HEK293T (cell line): Measurements from ENCODE around the gene C2orf78.

Source experiments
- CTCF ChIA-PET: fragments of 350-600 bp; formaldehyde crosslinking; extraction: SDS; loops from one replicate; lab custom pipeline; 2021; ENCODE audit warnings: antibody characterized with exemption, inconsistent platforms; lab: Yijun Ruan, JAX
- POLR2A ChIA-PET: fragments of 350-600 bp; formaldehyde crosslinking; extraction: SDS; loops from one replicate; lab custom pipeline; 2020; ENCODE audit warnings: antibody characterized with exemption, inconsistent platforms; lab: Yijun Ruan, JAX
- DNase-seq: peaks from one replicate; pipeline ENCODE4 v3.0.0; 2012; ENCODE audit warnings: mixed read lengths; ENCODE audit errors: extremely low spot score
- ARNT ChIP-seq: fragments of 450-650 bp; IDR thresholded peaks from 2 replicates; pipeline ENCODE4 v1.6.1; 2017; ENCODE audit warnings: mild to moderate bottlenecking
- BHLHE40 ChIP-seq: fragments of 450-650 bp; IDR thresholded peaks from 2 replicates; pipeline ENCODE4 v1.6.1; 2016; ENCODE audit warnings: mild to moderate bottlenecking, moderate library complexity, borderline replicate concordance
- CTBP1 ChIP-seq: fragments of 450-650 bp; IDR thresholded peaks from 2 replicates; pipeline ENCODE4 v1.6.1; 2016; ENCODE audit warnings: borderline replicate concordance
- ELF4 ChIP-seq: fragments of 450-650 bp; IDR thresholded peaks from 2 replicates; pipeline ENCODE4 v1.6.1; 2017; ENCODE audit warnings: antibody characterized with exemption
- FOXA1 ChIP-seq: fragments of 450-650 bp; IDR thresholded peaks from 2 replicates; pipeline ENCODE4 v1.6.1; 2016; ENCODE audit warnings: mild to moderate bottlenecking
- FOXK2 ChIP-seq: fragments of 450-650 bp; IDR thresholded peaks from 2 replicates; pipeline ENCODE4 v1.6.1; 2016; ENCODE audit warnings: mild to moderate bottlenecking
- FOXM1 ChIP-seq: fragments of 450-650 bp; IDR thresholded peaks from 2 replicates; pipeline ENCODE4 v1.6.1; 2017; ENCODE audit warnings: mild to moderate bottlenecking, borderline replicate concordance
- HDGF ChIP-seq: fragments of 450-650 bp; IDR thresholded peaks from 2 replicates; pipeline ENCODE4 v1.6.1; 2017; ENCODE audit warnings: antibody characterized with exemption, borderline replicate concordance
- L3MBTL2 ChIP-seq: fragments of 450-650 bp; conservative IDR thresholded peaks from 2 replicates; pipeline ENCODE4 v1.6.1; 2016; ENCODE audit warnings: mild to moderate bottlenecking
- LEF1 ChIP-seq: fragments of 450-650 bp; IDR thresholded peaks from 2 replicates; pipeline ENCODE4 v1.6.1; 2017; ENCODE audit warnings: mild to moderate bottlenecking, borderline replicate concordance
- NFRKB ChIP-seq: fragments of 450-650 bp; IDR thresholded peaks from 2 replicates; pipeline ENCODE4 v1.6.1; 2016; ENCODE audit warnings: mild to moderate bottlenecking, moderate library complexity
- SP1 ChIP-seq: fragments of 450-650 bp; IDR thresholded peaks from 2 replicates; pipeline ENCODE4 v1.6.1; 2017
- SUZ12 ChIP-seq: fragments of 450-650 bp; IDR thresholded peaks from 2 replicates; pipeline ENCODE4 v1.6.1; 2016; ENCODE audit warnings: mild to moderate bottlenecking
- TARDBP ChIP-seq: fragments of 450-650 bp; IDR thresholded peaks from 2 replicates; pipeline ENCODE4 v1.6.1; 2016
- ZNF384 ChIP-seq: fragments of 450-650 bp; IDR thresholded peaks from 2 replicates; pipeline ENCODE4 v1.6.1; 2016
- TF ChIP-seq, protein P1 (sequence below): fragments of 450-650 bp; IDR thresholded peaks from 2 replicates; pipeline ENCODE4 v1.6.1; 2016

C2orf78 gene

DNA sequence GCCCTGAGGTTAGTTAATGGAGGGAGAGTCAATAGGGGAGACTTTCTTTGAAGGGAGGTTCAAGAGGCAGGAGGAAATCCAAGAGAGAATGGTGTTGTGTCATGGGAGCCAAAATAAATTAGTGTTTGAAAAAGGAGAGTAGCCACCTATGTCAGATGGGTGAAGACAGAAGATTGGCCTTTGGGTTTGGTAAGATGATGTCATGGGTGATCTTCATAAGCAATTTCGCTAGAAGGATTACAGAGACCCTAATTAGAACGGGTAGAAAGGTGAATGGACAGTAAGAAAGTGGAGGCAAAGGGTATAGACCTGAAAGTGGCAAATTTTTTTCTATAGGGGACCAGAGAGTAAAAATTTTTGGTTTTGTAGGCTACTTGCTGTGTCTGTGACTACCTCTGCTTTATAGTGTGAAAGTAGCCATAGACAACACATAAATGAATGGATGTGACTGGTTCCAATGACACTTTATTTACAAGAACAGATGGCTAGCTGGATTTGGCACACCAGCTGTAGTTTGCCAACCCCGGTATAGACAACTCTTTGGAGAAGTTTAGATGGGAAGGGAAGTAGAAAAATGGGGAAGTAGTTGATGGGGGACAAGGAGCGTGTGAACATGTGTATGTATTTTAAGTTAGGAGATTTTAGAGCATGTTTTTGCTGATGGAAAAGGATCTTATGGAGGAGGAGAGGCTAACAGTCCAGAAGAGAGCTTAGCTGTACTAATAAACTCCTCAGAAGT lies 54.0 kb downstream of the C2orf78 start:
- ChIA-PET POLR2A (interaction anchor here (0.8 to 1.9 kb wide), 2 partner anchors 10 to 305 kb away, joined by 3 to 7 read pairs; partner anchors contain the start of gene STAMBP), CTCF (no interaction called here)
- TF ChIP-seq HDGF: no peak
- no peak for TF ChIP-seq FOXA1
- TF ChIP-seq BHLHE40: no peak
- TF ChIP-seq, protein P1, sequence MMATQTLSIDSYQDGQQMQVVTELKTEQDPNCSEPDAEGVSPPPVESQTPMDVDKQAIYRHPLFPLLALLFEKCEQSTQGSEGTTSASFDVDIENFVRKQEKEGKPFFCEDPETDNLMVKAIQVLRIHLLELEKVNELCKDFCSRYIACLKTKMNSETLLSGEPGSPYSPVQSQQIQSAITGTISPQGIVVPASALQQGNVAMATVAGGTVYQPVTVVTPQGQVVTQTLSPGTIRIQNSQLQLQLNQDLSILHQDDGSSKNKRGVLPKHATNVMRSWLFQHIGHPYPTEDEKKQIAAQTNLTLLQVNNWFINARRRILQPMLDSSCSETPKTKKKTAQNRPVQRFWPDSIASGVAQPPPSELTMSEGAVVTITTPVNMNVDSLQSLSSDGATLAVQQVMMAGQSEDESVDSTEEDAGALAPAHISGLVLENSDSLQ: no peak
- no peak for TF ChIP-seq TARDBP
- TF ChIP-seq NFRKB: no peak
- TF ChIP-seq L3MBTL2: no peak
- TF ChIP-seq ZNF384: no peak
- TF ChIP-seq FOXM1: no peak
- TF ChIP-seq ARNT: no peak
- no peak for TF ChIP-seq SUZ12
- TF ChIP-seq ELF4: no peak
- no peak for TF ChIP-seq FOXK2
- no peak for TF ChIP-seq LEF1
- no peak for TF ChIP-seq CTBP1
- no peak for TF ChIP-seq SP1
- no peak for DNase-seq

DNA sequence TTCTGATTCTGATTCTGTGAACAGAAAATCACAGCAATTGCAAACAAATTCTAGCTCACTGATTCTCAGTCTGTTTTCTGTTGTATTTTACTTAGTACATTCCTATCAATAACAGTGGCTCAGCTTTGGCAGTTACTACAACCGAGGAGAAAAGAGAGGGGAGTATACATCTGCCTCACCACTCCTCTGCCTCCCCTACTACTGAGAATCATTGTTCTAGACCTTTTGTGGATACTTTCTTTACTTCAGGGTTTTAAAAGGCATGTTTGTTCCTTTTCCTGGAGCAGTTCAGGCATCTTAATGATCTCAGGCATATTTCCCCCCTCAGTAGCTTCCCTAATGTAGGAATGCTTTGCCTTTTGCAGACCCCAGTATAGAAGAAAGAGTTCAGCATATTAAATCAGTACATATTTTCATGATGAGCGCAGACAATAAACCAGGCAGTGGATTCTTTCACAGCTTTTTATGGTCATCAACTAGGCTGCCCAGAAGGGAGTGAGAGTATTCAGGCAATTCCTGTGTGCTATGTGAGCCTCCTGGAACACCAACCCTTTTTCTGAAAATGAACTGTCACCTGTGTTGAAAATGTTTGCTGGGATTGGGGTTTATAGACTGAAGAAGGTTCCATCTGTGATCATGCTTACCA lies 55.0 kb downstream of the C2orf78 start:
- no peak for DNase-seq
- TF ChIP-seq FOXK2 (no peak), LEF1 (no peak), SP1 (no peak), ZNF384 (no peak), FOXA1 (no peak), L3MBTL2 (no peak), BHLHE40 (no peak)
- ChIA-PET CTCF (no interaction called here), POLR2A (interaction anchor here (0.8 to 1.9 kb wide), 2 partner anchors 11 to 304 kb away, joined by 3 to 7 read pairs; partner anchors contain the start of gene STAMBP)

DNA sequence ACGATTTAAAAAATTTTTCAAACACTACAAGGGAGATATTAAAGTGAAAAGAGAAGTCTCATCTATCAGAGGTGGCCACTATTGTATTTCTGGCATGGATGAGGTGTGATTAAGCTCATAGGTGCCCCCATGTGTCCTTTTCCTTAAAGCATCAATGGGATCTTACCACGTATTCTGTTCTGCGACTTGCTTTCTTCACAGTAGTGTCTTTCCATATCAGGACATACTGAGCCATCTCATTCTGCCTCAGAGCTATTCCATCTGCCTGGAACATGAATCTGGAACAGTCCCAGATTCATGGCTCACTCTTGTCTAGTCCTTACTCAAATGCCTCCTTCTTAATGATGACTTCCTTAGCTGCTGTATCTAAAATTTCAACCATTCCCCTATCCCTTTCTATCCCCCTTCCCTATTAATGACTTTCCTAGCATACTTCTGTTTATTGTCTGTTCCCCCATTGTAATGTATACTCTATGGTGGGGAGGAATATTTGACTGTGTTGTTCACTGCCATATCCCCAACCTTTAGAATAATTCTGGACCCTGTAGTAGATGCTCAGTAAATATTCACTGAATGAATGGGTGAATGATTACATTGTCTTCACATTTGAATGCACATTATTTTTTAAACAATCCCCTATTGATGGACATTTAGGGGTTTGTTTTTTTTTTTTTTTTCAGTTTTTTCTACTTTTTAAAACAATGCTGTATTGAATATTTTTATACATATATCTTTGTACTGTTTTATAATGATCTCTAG lies 55.8 kb downstream of the C2orf78 start:
- CTCF ChIA-PET: no interaction called here
- POLR2A ChIA-PET: interaction anchor here (1.9 kb wide), 1 partner anchor 12 kb away, joined by 7 read pairs; the partner anchor contains the start of gene STAMBP
- DNase-seq: no peak
- no peak for TF ChIP-seq ARNT
- TF ChIP-seq FOXA1: no peak
- no peak for TF ChIP-seq TARDBP
- TF ChIP-seq LEF1: no peak
- TF ChIP-seq, protein P1: no peak
- no peak for TF ChIP-seq FOXM1
- TF ChIP-seq ZNF384: no peak
- TF ChIP-seq BHLHE40: no peak
- no peak for TF ChIP-seq SP1
- TF ChIP-seq ELF4: no peak
- TF ChIP-seq FOXK2: no peak
- no peak for TF ChIP-seq NFRKB
- TF ChIP-seq HDGF: no peak

DNA sequence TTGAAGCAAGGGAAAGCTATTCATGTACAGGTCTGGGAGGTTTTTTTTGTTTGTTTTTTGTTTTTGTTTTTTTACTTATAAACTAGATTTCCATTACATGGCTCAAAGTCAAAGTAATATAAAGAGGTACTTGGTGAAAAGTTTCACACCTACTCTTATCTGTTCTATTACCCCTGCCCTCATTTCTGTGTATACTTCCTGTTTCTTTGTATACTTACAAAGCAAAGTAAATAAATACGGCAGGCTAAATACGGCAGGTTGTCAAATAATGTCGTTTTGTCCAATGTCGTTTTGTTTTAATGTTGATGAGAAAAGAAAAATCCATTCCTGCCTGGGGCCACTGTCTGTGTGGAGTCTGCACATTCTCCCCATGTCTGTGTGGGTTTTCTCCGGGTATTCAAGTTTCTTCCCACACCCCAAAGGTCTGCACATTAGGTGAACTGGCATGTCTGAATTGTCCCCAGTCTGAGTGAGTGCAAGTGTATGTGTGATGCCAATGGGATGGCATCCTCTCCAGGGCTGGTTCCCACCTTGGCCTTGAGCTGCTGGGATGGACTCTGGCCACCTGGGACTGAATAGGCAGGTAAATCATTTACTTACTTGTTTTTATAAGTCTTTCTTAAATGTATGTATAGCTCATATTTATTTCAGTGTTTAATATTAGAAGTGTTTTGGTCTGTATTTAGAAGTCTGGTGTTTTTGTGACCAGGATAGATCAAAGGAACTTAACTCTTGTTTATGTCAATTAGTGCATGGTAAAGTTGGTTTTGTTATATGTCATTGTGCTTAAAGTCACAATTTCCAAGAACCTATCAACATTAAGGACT lies 58.1 kb downstream of the C2orf78 start:
- CTCF ChIA-PET: no interaction called here

DNA sequence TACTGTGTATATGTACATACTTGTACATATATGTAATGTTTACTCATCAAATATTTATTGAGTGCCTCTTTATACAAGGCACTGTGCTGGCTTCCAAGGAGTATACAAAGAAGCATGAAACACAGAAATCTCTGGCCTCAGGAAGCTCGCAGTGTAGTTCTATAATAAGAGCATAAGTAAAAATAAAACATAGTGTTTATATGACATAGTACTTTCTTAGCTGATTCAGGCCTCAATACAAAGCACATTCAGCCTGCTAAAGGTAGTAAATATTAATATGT lies 58.7 kb downstream of the C2orf78 start:
- no peak for TF ChIP-seq SUZ12
- TF ChIP-seq TARDBP: no peak
- TF ChIP-seq CTBP1: no peak
- no peak for TF ChIP-seq FOXA1
- TF ChIP-seq FOXK2: no peak
- TF ChIP-seq ZNF384: no peak
- no peak for TF ChIP-seq ELF4
- TF ChIP-seq BHLHE40: no peak
- no peak for TF ChIP-seq L3MBTL2
- TF ChIP-seq SP1: no peak
- CTCF ChIA-PET: no interaction called here
- no peak for DNase-seq
- POLR2A ChIA-PET: interaction anchor here (1.5 kb wide), 1 partner anchor 14 kb away, joined by 4 read pairs; the partner anchor contains the start of gene STAMBP

More for the DNA sequence above, 58.1 kb downstream of the C2orf78 start:
- TF ChIP-seq ARNT (no peak), ELF4 (no peak), FOXA1 (no peak), HDGF (no peak), LEF1 (no peak), SP1 (no peak), NFRKB (no peak), ZNF384 (no peak), TARDBP (no peak), CTBP1 (no peak)
- DNase-seq: no peak
- POLR2A ChIA-PET: interaction anchor here (1.5 kb wide), 1 partner anchor 14 kb away, joined by 4 read pairs; the partner anchor contains the start of gene STAMBP
